ENCODE measurements around the gene SUGCT.
A peak's percentile ranks its signal among the peaks of the same experiment; 100 is the strongest.

The SUGCT gene

DNA sequence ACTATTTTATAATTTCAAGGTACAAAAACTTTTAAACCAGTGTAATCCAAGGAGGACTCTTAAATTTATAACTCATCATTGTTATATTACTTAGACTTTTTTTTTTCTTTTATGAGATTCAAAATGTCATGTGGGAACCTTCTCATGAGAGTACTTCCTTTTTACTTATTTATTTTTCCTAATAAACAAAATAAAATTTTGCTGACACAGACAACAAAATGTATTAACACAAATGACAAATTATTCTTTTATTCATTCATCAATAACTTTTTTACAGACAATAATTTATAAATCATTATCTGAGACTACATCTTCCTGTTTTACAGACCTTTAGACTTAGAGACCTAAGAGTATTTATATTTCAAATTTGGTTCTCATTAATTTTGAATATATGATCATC lies 706.2 kb downstream of the SUGCT start:
- Mint-ChIP-seq H3K4me1 (peaks cover 9% of the 10 kb centered on the region), H3K4me3 (no peak overlapping the region), H3K27me3 (ENCODE audit: low read depth, poor library complexity) (no peaks in the 10 kb centered on the region), H3K27ac (no peak overlapping the region), H3K36me3 (ENCODE audit: low read depth) (peaks cover 12% of the 10 kb centered on the region), H3K9me3 (peaks cover 49% of the 10 kb centered on the region)
- DNase-seq: no peak
- TF ChIP-seq CTCF (IDR thresholded peaks at IDR 0.05): no peak

GRCh38 chr7:40842641-40843040 lies 707.8 kb downstream of the SUGCT start:
- Mint-ChIP-seq H3K9me3 (peaks cover 49% of the 10 kb centered on the region), H3K4me1 (peaks cover 13% of the 10 kb centered on the region), H3K36me3 (ENCODE audit: low read depth) (peaks cover 12% of the 10 kb centered on the region), H3K27ac (no peak overlapping the region), H3K27me3 (ENCODE audit: low read depth, poor library complexity) (no peaks in the 10 kb centered on the region), H3K4me3 (no peak overlapping the region)
- TF ChIP-seq CTCF (IDR thresholded peaks at IDR 0.05): no peak
- DNase-seq: no peak

DNA sequence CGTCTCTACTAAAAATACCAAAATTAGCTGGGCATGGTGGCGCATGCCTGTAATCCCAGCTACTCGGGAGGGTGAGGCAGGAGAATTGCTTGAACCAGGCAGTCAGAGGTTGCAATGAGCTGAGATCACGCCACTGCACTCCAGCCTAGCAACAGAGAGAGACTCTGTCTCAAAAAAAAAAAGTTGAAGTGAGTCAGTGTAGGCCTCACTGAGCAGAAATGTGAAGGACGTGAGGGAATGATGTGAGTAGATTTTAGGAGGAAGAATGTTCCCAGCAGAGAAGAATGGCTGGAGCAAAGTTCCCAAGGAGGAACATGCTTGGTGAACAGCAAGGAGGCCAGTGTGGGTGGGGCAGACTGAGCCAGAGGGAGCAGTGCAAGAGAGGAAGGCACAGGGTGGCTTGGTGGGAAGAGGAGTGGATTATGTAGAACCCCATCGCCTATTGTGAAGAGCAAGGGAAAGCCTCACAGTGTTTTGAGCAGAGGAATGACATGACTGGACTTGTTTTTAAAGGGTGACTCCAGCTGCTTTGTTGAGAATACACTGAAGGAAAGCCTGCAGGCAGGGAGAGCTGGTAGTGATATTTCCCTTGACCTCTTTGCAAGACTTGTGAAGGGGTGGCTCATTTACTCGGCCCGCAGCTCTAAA lies 708.7 kb downstream of the SUGCT start:
- no peak overlapping the region for H3K4me3 Mint-ChIP-seq
- H3K4me1 Mint-ChIP-seq: peaks cover 13% of the 10 kb centered on the region
- TF ChIP-seq CTCF (IDR thresholded peaks at IDR 0.05): no peak
- peaks cover 45% of the 10 kb centered on the region for H3K9me3 Mint-ChIP-seq
- no peak for DNase-seq
- H3K27me3 Mint-ChIP-seq (ENCODE audit: low read depth, poor library complexity): no peaks in the 10 kb centered on the region
- H3K36me3 Mint-ChIP-seq (ENCODE audit: low read depth): peaks cover 12% of the 10 kb centered on the region
- no peak overlapping the region for H3K27ac Mint-ChIP-seq

DNA sequence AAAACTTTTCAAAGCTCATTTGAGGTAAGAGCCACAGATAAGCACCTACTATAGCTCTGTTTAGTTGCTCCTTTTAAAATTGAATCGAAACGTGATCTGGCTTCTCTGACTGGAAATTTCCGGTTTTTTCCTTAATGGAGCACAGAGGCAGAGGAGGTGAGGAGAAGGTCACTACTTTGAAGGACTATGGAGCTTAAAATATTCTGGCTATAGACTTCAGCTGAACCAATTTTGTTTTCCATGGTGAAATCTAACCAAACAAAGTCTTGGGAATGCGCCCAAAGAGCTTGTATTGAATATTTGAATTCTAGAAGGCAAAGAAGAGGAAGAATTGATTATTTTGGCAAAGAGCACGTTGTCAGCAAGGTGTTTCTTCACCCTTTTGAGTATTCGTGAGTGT lies 711.1 kb downstream of the SUGCT start:
- no peak for TF ChIP-seq CTCF (IDR thresholded peaks at IDR 0.05)
- Mint-ChIP-seq H3K4me3 (no peak overlapping the region), H3K36me3 (ENCODE audit: low read depth) (peaks cover 7% of the 10 kb centered on the region), H3K27ac (peak overlapping the region; percentile 5), H3K4me1 (peaks cover 13% of the 10 kb centered on the region), H3K27me3 (ENCODE audit: low read depth, poor library complexity) (no peaks in the 10 kb centered on the region), H3K9me3 (peaks cover 23% of the 10 kb centered on the region)
- no peak for DNase-seq

DNA sequence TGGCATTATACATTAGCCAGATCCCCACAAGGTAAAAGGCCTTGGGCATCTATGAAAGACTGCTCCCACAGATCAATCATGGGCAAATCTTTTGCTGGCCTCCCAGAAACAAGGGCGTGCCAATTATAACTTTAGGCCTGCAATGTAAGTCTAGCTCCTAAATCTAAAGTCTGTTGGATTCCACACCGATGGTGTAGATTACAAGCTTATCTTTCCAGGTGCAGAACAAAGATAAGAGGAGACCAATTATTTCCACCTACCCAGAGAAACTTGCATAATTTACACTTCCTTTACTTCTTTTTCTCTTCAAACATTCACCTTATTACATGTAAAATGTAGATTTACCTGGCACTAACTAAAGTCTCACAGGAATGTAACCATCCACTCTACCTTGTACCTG lies 713.1 kb downstream of the SUGCT start:
- H3K4me1 Mint-ChIP-seq: peaks cover 13% of the 10 kb centered on the region
- H3K27me3 Mint-ChIP-seq (ENCODE audit: low read depth, poor library complexity): no peaks in the 10 kb centered on the region
- H3K36me3 Mint-ChIP-seq (ENCODE audit: low read depth): peaks cover 7% of the 10 kb centered on the region
- peaks cover 17% of the 10 kb centered on the region for H3K9me3 Mint-ChIP-seq
- no peak overlapping the region for H3K4me3 Mint-ChIP-seq
- no peak overlapping the region for H3K27ac Mint-ChIP-seq
- no peak for TF ChIP-seq CTCF (IDR thresholded peaks at IDR 0.05)
- DNase-seq: no peak

DNA sequence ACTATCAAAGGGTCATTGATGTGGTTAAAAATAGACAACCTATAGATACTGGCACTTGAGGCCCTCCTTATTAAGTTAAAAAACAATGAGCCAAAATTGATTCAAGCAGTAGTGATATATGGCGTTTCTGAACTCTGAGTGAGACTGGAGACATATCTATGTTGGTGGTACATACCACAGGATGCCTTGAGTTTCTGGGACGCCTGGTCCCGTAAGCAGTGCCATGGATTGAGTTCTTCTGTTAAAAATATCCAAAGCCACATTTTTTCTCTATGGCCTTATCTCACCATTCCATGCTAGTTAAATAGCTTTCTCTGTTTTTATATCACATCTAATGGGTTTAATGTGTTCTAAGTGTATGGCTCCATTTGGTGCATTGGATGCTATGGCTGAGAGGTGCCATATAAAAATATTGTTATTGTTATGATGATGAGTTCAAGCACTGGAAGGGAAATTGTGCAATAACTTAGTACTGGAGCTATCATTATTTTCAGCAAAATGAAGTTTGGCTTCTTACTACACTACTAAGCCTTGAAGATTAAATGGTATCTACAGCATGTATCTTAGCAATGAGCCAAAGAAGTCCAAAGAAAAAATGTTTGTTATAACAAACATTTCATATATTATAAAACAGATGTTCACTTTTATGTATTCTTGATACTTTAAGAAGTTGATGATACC lies 713.9 kb downstream of the SUGCT start:
- Mint-ChIP-seq H3K4me3 (no peak overlapping the region), H3K36me3 (ENCODE audit: low read depth) (peaks cover 5% of the 10 kb centered on the region), H3K4me1 (peaks cover 13% of the 10 kb centered on the region), H3K27ac (no peak overlapping the region), H3K27me3 (ENCODE audit: low read depth, poor library complexity) (no peaks in the 10 kb centered on the region), H3K9me3 (peaks cover 9% of the 10 kb centered on the region)
- no peak for DNase-seq
- no peak for TF ChIP-seq CTCF (IDR thresholded peaks at IDR 0.05)
